ENCODE data around the gene ST3GAL4.

GRCh38 chr11:126391970-126392632 is 36.6 kb downstream of the ST3GAL4 start:
- TF ChIP-seq POLR2A (IDR thresholded peaks at IDR 0.05; ENCODE audit: low read depth, low read length) (no peak), POLR2AphosphoS5 (IDR thresholded peaks at IDR 0.05; ENCODE audit: low read depth, low read length) (no peak)

Data from GM12892 (cell line).